ENCODE data around the gene XPO6. TPM values are rescaled to one million over a fixed set of nuclear protein-coding genes. Genes with fewer than 3 reads are reported as not detected.

The XPO6 gene
- polyA plus RNA-seq, 1 donor (not counting 4 experiments of a cell fraction or from before 2014, with no cell fraction given) = 127 TPM

- peaks cover 53 to 54% of the 10 kb centered on the region in 2 experiments for H3K36me3 ChIP-seq (ENCODE audit: control insufficient read depth in 2 of 2, extremely low read depth in 1 of 2, insufficient read depth in 2 of 2, low read length in 2 of 2)
- H3K4me3 ChIP-seq (ENCODE audit: control insufficient read depth in 2 of 3, extremely low read depth in 1 of 3, insufficient read depth in 2 of 3, low read depth in 1 of 3, low read length in 3 of 3) = no peak overlapping the region
- TF ChIP-seq, protein P1, sequence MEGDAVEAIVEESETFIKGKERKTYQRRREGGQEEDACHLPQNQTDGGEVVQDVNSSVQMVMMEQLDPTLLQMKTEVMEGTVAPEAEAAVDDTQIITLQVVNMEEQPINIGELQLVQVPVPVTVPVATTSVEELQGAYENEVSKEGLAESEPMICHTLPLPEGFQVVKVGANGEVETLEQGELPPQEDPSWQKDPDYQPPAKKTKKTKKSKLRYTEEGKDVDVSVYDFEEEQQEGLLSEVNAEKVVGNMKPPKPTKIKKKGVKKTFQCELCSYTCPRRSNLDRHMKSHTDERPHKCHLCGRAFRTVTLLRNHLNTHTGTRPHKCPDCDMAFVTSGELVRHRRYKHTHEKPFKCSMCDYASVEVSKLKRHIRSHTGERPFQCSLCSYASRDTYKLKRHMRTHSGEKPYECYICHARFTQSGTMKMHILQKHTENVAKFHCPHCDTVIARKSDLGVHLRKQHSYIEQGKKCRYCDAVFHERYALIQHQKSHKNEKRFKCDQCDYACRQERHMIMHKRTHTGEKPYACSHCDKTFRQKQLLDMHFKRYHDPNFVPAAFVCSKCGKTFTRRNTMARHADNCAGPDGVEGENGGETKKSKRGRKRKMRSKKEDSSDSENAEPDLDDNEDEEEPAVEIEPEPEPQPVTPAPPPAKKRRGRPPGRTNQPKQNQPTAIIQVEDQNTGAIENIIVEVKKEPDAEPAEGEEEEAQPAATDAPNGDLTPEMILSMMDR (optimal IDR thresholded peaks at IDR 0.05 in 1 of 3, IDR thresholded peaks at IDR 0.05 in 1 of 3, conservative IDR thresholded peaks at IDR 0.05 in 1 of 3; ENCODE audit: extremely low read depth in 1 of 3, insufficient read depth in 2 of 3, low read length in 3 of 3) = no peak
- peaks cover 4% of the 10 kb centered on the region for H3K9me1 ChIP-seq (ENCODE audit: control insufficient read depth, extremely low read depth, insufficient read depth, low read length)
- no peak for DNase-seq (ENCODE audit: low read depth, low spot score)
- no peaks in the 10 kb centered on the region for H3K27me3 ChIP-seq (ENCODE audit: control insufficient read depth, extremely low read depth, insufficient read depth, low read length)
- dilution Hi-C loops (cut with MboI; ENCODE audit: extremely low pct_ligation_motif_present, low sequenced_read_pairs) = no loop called here
- no peak overlapping the region for H3K27ac ChIP-seq (ENCODE audit: control insufficient read depth, insufficient read depth, low read length)
- no peak for FAIRE-seq
- no peak overlapping the region for H2AFZ ChIP-seq (ENCODE audit: control insufficient read depth, low read length)
- peaks cover 10% of the 10 kb centered on the region for H4K20me1 ChIP-seq (ENCODE audit: control insufficient read depth, extremely low read depth, insufficient read depth, low read length)
- no peaks in the 10 kb centered on the region for H3K9me3 ChIP-seq (ENCODE audit: control insufficient read depth, low read depth, low read length)
- peaks cover 11% of the 10 kb centered on the region for H3K4me1 ChIP-seq (ENCODE audit: control insufficient read depth, extremely low read depth, insufficient read depth, low read length)
- peaks cover 7% of the 10 kb centered on the region for H3K79me2 ChIP-seq (ENCODE audit: control insufficient read depth, insufficient read depth, low read length)
- H3K4me2 ChIP-seq (ENCODE audit: control insufficient read depth, extremely low read depth, insufficient read depth, low read depth, low read length) = no peak overlapping the region
- H3K9ac ChIP-seq (ENCODE audit: control insufficient read depth, extremely low read depth, insufficient read depth, low read length) = no peak overlapping the region
Measured at GRCh38 chr16:28110479-28110878, 101.3 kb downstream of the XPO6 start.

- Histone ChIP-seq H3K9me3 (ENCODE audit: control insufficient read depth, low read depth, low read length) (no peaks in the 10 kb centered on the region), H3K27me3 (ENCODE audit: control insufficient read depth, extremely low read depth, insufficient read depth, low read length) (no peaks in the 10 kb centered on the region), H3K9me1 (ENCODE audit: control insufficient read depth, extremely low read depth, insufficient read depth, low read length) (peaks cover 4% of the 10 kb centered on the region), H3K27ac (ENCODE audit: control insufficient read depth, insufficient read depth, low read length) (no peak overlapping the region), H3K79me2 (ENCODE audit: control insufficient read depth, insufficient read depth, low read length) (peaks cover 7% of the 10 kb centered on the region), H2AFZ (ENCODE audit: control insufficient read depth, low read length) (no peak overlapping the region), H3K36me3 (ENCODE audit: control insufficient read depth in 2 of 2, extremely low read depth in 1 of 2, insufficient read depth in 2 of 2, low read length in 2 of 2) (peaks cover 53 to 55% of the 10 kb centered on the region in 2 experiments), H3K4me3 (ENCODE audit: control insufficient read depth in 2 of 3, extremely low read depth in 1 of 3, insufficient read depth in 2 of 3, low read depth in 1 of 3, low read length in 3 of 3) (no peak overlapping the region), H4K20me1 (ENCODE audit: control insufficient read depth, extremely low read depth, insufficient read depth, low read length) (peaks cover 10% of the 10 kb centered on the region), H3K4me1 (ENCODE audit: control insufficient read depth, extremely low read depth, insufficient read depth, low read length) (peaks cover 11% of the 10 kb centered on the region), H3K4me2 (ENCODE audit: control insufficient read depth, extremely low read depth, insufficient read depth, low read depth, low read length) (no peak overlapping the region), H3K9ac (ENCODE audit: control insufficient read depth, extremely low read depth, insufficient read depth, low read length) (no peak overlapping the region)
- FAIRE-seq (no peak), DNase-seq (ENCODE audit: low read depth, low spot score) (no peak)
- dilution Hi-C loops (cut with MboI; ENCODE audit: extremely low pct_ligation_motif_present, low sequenced_read_pairs) = no loop called here
- TF ChIP-seq, protein P1 (optimal IDR thresholded peaks at IDR 0.05 in 1 of 3, IDR thresholded peaks at IDR 0.05 in 1 of 3, conservative IDR thresholded peaks at IDR 0.05 in 1 of 3; ENCODE audit: extremely low read depth in 1 of 3, insufficient read depth in 2 of 3, low read length in 3 of 3) = no peak
- no peak for TF ChIP-seq EZH2 (IDR thresholded peaks at IDR 0.05; ENCODE audit: low read length)
Measured at GRCh38 chr16:28110074-28110473, 101.7 kb downstream of the XPO6 start.
